HL-60/S4 (cell line): Measurements from ENCODE around the gene PCDHGA7.
"Not testable (repeated sequence)": the region's sequence is repeated elsewhere in the genome, so short reads cannot be mapped to it uniquely, and the experiment has no call there.

Source experiments
- in situ Hi-C: fragments of 300-500 bp; cut with MboI; formaldehyde crosslinking; loops from 2 replicates; pipeline ENCODE4 v1.14.3; 2022; ENCODE audit warnings: low sequenced_read_pairs

PCDHGA7 gene

DNA sequence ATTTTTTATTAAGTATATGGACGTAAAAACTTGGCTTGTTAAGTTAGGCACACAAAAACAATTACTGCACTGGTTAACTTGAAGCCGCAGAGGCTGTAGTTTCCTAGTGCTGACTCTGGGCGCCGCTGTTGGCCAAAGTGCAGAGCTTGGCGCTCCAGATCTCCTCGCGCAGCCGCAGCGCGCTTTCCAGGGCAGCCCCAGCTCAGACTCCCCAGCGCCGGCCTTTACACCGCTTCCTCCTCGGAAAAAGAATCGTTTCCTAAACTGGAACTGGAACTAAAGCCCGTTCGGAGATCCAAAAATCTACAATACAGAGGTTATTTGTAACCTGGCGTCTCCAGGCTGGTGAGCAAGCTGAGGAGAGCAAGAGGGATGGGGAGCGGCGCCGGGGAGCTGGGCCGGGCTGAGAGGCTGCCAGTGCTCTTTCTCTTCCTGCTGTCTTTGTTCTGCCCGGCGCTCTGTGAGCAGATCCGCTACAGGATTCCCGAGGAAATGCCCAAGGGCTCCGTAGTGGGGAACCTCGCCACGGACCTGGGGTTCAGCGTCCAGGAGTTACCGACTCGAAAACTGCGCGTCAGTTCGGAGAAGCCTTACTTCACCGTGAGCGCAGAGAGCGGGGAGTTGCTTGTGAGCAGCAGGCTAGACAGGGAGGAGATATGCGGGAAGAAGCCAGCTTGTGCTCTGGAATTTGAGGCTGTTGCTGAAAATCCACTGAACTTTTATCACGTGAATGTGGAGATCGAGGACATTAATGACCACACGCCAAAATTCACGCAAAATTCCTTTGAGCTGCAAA, 15.4 kb downstream of the PCDHGA7 start, which contains the start of gene PCDHGB5:
Gene PCDHGB5 (plus strand): TSS at position 192 of the 796 bp plus-strand sequence. CDS start 181 bp downstream, at position 373.
- in situ Hi-C loops, result not testable (repeated sequence)

- in situ Hi-C loops, result no loop called here
Observed at GRCh38 chr5:141398608-141399007, 16.1 kb downstream of the PCDHGA7 start.

DNA sequence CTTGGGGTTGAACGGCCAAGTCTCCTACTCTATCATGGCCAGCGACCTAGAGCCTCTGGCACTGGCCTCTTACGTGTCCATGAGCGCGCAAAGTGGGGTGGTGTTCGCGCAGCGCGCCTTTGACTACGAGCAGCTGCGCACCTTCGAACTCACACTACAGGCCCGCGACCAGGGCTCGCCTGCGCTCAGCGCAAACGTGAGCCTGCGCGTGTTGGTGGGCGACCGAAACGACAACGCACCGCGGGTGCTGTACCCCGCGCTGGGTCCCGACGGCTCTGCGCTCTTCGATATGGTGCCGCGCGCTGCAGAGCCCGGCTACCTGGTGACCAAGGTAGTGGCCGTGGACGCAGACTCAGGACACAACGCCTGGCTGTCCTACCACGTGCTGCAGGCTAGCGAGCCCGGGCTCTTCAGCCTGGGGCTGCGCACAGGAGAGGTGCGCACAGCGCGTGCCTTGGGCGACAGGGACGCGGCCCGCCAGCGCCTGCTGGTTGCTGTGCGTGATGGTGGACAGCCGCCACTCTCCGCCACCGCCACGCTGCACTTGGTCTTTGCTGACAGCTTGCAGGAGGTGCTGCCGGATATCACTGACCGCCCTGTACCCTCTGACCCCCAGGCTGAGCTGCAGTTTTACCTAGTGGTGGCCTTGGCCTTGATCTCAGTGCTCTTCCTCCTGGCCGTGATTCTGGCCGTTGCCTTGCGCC, 17.2 kb downstream of the PCDHGA7 start:
- in situ Hi-C loops, result no loop called here

- in situ Hi-C loops, result no loop called here
Observed at GRCh38 chr5:141402553-141403243, 20.2 kb downstream of the PCDHGA7 start, which contains the start of gene PCDHGA9. PCDHGA9 (plus strand) TSS chr5:141402778; CDS start chr5:141402953, 175 bp downstream.

- in situ Hi-C loops, result no loop called here
Observed at GRCh38 chr5:141403387-141403786, 20.8 kb downstream of the PCDHGA7 start.

GRCh38 chr5:141407790-141408505, 25.4 kb downstream of the PCDHGA7 start, which contains the start of gene PCDHGB6:
PCDHGB6 (plus strand) TSS chr5:141408021; CDS start chr5:141408203, 182 bp downstream.
- in situ Hi-C loops, result not testable (repeated sequence)

DNA sequence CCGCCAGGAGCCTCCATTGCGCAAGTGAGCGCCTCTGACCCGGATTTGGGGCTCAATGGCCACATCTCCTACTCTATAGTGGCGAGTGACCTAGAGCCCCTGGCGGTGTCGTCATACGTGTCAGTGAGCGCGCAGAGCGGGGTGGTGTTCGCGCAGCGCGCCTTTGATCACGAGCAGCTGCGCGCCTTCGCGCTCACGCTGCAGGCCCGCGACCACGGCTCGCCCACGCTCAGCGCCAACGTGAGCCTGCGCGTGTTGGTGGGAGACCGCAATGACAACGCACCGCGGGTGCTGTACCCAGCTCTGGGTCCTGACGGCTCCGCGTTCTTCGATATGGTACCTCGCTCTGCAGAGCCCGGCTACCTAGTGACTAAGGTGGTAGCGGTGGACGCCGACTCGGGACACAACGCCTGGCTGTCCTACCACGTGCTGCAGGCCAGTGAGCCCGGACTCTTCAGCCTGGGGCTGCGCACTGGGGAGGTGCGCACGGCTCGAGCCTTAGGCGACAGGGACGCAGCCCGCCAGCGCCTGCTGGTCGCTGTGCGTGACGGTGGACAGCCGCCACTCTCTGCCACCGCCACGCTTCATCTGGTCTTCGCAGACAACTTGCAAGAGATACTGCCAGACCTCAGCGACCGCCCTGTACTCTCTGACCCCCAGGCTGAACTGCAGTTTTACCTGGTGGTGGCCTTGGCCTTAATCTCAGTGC, 27.2 kb downstream of the PCDHGA7 start:
- in situ Hi-C loops, result loop anchor here (10.0 kb wide), 1 partner anchor 145 kb away; no protein-coding TSS in a partner anchor

GRCh38 chr5:141411575-141411974, 29.0 kb downstream of the PCDHGA7 start:
- in situ Hi-C loops, result loop anchor here (10.0 kb wide), 1 partner anchor 143 kb away; no protein-coding TSS in a partner anchor

- in situ Hi-C loops, result loop anchor here (10.0 kb wide), 1 partner anchor 142 kb away; no protein-coding TSS in a partner anchor
Observed at GRCh38 chr5:141412854-141413539, 30.5 kb downstream of the PCDHGA7 start, which contains the start of gene PCDHGA10. PCDHGA10 (plus strand) TSS chr5:141412987; CDS start chr5:141413176, 189 bp downstream.

DNA sequence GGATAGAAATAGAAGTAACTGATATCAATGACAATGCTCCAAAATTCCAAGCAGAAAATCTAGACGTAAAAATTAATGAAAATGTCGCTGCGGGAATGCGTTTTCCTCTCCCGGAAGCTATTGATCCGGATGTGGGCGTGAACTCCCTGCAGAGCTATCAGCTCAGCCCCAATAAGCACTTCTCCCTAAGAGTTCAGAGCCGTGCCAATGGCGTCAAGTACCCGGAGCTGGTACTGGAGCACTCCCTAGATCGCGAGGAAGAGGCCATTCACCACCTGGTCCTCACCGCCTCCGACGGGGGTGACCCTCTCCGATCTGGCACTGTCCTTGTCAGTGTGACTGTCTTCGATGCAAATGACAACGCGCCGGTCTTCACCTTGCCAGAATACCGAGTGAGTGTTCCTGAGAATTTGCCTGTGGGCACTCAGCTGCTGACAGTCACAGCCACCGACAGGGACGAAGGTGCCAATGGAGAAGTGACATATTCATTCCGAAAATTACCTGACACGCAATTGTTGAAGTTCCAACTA, 31.1 kb downstream of the PCDHGA7 start:
- in situ Hi-C loops, result loop anchor here (10.0 kb wide), 1 partner anchor 141 kb away; no protein-coding TSS in a partner anchor

DNA sequence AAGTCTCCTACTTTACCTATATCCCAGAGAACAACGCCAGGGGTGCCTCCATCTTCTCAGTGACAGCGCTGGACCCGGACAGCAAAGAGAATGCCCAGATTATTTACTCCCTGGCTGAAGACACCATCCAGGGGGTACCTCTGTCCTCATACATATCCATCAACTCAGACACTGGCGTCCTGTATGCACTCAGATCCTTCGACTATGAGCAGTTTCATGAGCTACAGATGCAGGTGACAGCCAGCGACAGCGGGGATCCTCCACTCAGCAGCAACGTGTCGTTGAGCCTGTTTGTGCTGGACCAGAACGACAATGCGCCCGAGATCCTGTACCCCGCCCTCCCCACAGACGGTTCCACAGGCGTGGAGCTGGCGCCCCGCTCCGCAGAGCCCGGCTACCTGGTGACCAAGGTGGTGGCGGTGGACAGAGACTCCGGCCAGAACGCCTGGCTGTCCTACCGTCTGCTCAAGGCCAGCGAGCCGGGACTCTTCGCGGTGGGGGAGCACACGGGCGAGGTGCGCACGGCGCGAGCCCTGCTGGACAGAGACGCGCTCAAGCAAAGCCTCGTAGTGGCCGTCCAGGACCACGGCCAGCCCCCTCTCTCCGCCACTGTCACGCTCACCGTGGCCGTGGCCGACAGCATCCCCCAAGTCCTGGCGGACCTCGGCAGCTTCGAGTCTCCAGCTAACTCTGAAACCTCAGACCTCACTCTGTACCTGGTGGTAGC, 32.2 kb downstream of the PCDHGA7 start:
- in situ Hi-C loops, result loop anchor here (10.0 kb wide), 1 partner anchor 140 kb away; no protein-coding TSS in a partner anchor

- in situ Hi-C loops, result loop anchor here (10.0 kb wide), 1 partner anchor 140 kb away; no protein-coding TSS in a partner anchor
Observed at GRCh38 chr5:141415275-141415618, 32.7 kb downstream of the PCDHGA7 start.

- in situ Hi-C loops, result loop anchor here (10.0 kb wide), 1 partner anchor 137 kb away; no protein-coding TSS in a partner anchor
Observed at GRCh38 chr5:141417494-141418172, 35.1 kb downstream of the PCDHGA7 start, which contains the start of gene PCDHGB7. PCDHGB7 (plus strand) TSS chr5:141417677; CDS start chr5:141417860, 183 bp downstream.

GRCh38 chr5:141419074-141419880, 36.7 kb downstream of the PCDHGA7 start:
- in situ Hi-C loops, result loop anchor here (10.0 kb wide), 1 partner anchor 136 kb away; no protein-coding TSS in a partner anchor

- in situ Hi-C loops, result no loop called here
Observed at GRCh38 chr5:141420855-141421488, 38.4 kb downstream of the PCDHGA7 start, which contains the start of gene PCDHGA11. PCDHGA11 (plus strand) TSS chr5:141421051; CDS start chr5:141421228, 177 bp downstream.

GRCh38 chr5:141421489-141421855, 38.9 kb downstream of the PCDHGA7 start:
- in situ Hi-C loops, result no loop called here
